DMS53 treated with DMSO at 0.1 percent for 48 hours (cell line): ENCODE data around the gene BICC1.

ENCODE experiments used
- DNase-seq: peaks from one replicate; lab custom pipeline; 2025; ENCODE audit not compliant: unreplicated experiment; lab: John Stamatoyannopoulos, UW

BICC1 gene, protein sequence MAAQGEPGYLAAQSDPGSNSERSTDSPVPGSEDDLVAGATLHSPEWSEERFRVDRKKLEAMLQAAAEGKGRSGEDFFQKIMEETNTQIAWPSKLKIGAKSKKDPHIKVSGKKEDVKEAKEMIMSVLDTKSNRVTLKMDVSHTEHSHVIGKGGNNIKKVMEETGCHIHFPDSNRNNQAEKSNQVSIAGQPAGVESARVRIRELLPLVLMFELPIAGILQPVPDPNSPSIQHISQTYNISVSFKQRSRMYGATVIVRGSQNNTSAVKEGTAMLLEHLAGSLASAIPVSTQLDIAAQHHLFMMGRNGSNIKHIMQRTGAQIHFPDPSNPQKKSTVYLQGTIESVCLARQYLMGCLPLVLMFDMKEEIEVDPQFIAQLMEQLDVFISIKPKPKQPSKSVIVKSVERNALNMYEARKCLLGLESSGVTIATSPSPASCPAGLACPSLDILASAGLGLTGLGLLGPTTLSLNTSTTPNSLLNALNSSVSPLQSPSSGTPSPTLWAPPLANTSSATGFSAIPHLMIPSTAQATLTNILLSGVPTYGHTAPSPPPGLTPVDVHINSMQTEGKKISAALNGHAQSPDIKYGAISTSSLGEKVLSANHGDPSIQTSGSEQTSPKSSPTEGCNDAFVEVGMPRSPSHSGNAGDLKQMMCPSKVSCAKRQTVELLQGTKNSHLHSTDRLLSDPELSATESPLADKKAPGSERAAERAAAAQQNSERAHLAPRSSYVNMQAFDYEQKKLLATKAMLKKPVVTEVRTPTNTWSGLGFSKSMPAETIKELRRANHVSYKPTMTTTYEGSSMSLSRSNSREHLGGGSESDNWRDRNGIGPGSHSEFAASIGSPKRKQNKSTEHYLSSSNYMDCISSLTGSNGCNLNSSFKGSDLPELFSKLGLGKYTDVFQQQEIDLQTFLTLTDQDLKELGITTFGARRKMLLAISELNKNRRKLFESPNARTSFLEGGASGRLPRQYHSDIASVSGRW

GRCh38 chr10:58512491-58513187, at the start of gene BICC1:
Gene BICC1 (plus strand): TSS chr10:58512872. CDS start chr10:58513144, 272 bp downstream.
- no peak for DNase-seq

DNA sequence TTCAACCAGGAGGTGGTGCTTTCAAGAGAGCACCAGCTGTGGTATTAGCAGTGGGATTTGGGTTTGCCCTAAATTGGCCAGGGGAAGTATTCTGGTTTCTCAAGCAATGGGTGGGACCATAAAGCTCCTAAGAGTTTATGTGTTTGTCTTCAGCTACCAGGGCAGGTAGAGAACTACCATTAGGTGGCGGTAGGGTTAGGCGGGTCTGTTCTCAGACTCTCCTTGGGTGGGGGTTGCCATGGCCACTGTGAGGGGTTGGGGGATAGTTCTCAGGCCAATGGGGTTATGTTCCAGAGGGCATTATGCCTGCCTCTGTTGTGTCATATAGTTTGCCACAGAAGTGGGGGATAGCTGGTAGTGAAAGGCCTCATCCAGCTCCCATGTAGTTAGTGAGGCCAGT, 47.7 kb upstream of the BICC1 start:
- DNase-seq = no peak

- no peak for DNase-seq
Measured at GRCh38 chr10:58465629-58466028, 47.0 kb upstream of the BICC1 start.

DNA sequence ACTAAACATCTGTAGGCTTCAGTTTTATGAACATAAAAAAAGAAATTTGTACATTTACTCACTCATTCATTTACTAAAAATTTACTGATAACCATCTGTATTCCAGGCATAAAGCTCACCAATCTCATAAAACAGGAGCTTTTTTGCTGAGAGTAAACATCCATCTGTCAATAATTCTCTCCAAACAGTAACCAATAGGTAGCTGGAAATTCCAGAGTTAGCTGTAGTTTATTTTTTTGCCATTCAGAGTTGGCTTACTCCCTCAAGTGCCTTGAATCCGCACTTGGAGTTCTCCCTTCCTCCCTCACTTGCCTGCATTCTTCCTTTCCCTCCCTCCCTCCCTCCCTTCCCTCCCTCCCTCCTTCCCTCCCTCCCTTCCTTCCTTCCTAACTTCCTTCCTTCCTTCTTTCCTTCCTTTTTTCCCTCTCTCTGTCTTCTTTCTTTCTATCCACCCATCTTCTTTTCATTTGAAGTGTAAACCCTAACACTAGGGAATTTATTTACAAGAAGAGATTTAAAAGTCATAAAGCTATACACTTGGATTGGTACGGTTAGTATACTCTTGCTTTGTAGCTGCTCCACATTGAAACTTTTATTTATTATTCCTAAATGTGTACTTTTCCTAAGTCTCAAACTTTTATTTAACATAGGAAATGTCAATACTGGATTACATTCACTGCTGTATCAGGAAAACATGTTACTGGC, 44.6 kb upstream of the BICC1 start:
- DNase-seq = no peak

DNA sequence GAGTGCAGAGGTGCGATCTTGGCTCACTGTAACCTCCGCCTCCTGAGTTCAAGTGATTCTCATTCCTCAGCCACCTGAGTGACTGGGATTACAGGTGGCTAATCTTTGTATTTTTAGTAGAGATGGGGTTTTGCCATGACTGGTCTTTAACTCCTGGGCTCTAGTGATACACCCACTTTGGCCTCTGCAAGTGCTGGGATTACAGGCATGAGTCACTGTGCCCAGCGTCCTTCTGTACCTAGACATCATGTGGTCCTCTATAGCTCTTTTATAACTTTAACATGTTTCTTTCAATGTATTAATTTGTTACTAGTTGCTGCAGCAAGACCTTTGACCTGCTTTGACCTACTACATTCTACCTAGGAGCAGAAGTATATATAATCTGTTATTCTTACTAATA, 38.7 kb upstream of the BICC1 start:
- no peak for DNase-seq

GRCh38 chr10:58475322-58476277, 37.1 kb upstream of the BICC1 start:
- DNase-seq = no peak

- no peak for DNase-seq
Measured at GRCh38 chr10:58477122-58477521, 35.5 kb upstream of the BICC1 start.

DNA sequence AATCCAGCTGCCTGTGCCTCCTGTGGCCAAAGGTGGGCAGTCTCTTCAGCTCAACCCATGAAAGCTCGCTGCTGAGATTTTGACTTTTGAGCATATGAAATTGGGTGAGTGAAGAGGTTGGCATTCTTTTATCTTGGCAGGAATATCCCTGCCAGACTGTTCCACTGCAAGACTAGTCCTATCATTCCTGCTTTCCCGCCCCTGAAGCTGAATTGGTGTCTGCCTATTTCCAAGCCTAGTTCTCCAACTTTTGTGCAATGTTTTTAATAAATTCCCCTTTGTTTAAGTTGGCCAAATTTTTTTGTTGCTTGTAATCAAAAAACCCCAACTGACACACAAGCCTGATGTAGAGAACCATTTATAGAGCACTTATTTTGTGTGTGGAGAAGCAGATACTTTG, 34.8 kb upstream of the BICC1 start:
- DNase-seq = no peak

GRCh38 chr10:58479045-58479444, 33.6 kb upstream of the BICC1 start:
- no peak for DNase-seq

GRCh38 chr10:58480321-58480720, 32.4 kb upstream of the BICC1 start:
- DNase-seq = no peak

DNA sequence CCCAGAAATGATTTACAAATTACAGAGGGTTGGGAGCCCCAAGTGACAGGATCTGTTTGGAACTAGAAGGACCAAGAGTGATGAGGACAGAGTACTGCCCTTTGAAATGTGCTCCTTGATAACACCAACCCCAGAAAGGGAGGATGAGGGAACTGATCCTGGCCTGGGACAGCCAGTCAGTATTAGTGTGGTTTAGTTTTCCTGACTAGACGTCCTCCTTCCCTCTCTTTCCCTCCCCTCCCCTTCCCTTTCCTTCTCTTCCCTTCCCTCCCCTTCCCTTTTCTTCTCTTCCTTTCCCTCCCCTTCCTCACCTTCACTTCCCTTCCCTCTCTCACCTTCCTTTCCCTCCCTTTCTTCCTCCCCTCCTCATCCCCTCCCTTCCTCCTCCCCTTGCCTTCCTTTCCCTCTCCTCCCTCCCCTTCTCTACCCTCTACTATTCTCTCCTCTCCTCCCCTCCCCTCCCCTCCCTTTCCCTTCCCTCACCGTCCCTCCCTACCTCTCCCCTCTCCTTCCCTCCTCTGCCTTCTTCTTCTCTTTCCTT, 31.0 kb upstream of the BICC1 start:
- DNase-seq = no peak

DNA sequence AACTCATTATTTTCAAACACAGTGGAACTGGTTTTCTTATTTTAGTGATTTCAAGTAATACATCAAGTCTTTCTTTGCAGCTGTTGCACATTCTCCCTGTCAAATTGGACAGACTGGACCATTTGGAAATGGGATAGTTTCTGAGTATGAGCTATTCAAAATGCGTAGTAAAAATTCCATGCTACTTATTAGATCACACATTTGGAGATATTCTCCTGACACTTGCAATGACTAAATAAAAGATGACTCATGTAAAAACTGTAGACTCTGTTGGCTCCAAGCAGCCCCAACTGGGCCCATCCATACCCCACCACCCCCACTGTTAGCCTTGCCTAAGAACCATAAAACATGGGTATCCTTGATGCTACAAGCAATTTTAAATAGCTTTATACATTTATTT, 25.9 kb upstream of the BICC1 start:
- no peak for DNase-seq

GRCh38 chr10:58488921-58489320, 23.8 kb upstream of the BICC1 start:
- no peak for DNase-seq

- DNase-seq = no peak
Measured at GRCh38 chr10:58502956-58503355, 9.7 kb upstream of the BICC1 start.

- DNase-seq = no peak
Measured at GRCh38 chr10:58508316-58508715, 4.4 kb upstream of the BICC1 start.

DNA sequence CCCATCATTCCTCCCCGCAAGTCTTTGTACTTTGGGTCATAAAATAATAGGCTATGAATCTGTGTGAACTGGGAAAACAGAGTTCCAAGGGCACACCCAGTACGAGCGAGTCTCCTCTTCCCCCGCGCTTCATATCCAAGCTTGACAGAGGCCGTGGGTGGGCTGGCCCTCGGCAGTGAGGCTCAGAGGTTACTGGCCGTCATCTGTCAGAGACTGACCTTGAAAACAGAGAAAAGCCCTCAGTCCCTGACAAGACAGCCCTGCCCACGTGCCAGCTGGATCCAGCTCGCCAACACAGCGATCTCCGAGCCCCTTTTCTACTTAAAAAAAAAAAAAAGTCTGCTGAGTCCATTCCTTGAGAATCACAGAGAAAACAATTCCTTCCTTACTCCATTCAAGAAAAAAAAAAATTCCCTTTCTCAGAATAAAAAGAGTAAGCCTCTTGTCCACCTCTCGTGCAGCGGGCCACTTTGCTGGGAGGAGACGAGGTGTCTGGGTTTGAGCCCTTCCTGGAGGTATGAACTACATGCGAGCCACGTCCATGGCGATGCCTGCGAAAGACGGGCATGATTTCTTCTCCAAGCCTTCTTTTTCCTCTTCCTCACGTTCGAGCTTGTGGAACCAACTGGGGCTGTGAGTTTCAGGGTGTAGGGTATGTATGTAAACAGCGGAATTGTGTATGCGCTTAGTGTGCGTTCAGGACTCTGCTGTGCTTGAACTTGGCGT, 744 bp upstream of the BICC1 start:
- no peak for DNase-seq

- no peak for DNase-seq
Measured at GRCh38 chr10:58513188-58514110, 777 bp downstream of the BICC1 start.
